Ishikawa (cell line): ENCODE results near the gene DNMT3A.

Experiments used
- CEBPB ChIP-seq: IDR thresholded peaks from 2 replicates; pipeline ENCODE4 v1.6.1; 2012
- CREB1 ChIP-seq: IDR thresholded peaks from 2 replicates; pipeline ENCODE4 v1.6.1; 2012; ENCODE audit warnings: low read depth
- EGR1 ChIP-seq: IDR thresholded peaks from 2 replicates; pipeline ENCODE4 v1.6.1; 2012
- EP300 ChIP-seq: IDR thresholded peaks from 2 replicates; pipeline ENCODE4 v1.6.1; 2012; ENCODE audit warnings: borderline replicate concordance
- FOXM1 ChIP-seq: IDR thresholded peaks from 2 replicates; pipeline ENCODE4 v1.6.1; 2012; ENCODE audit warnings: low read depth, borderline replicate concordance
- NFIC ChIP-seq: IDR thresholded peaks from 2 replicates; pipeline ENCODE4 v1.6.1; 2012
- RAD21 ChIP-seq: IDR thresholded peaks from 2 replicates; pipeline ENCODE4 v1.6.1; 2012; ENCODE audit warnings: low read depth
- TAF1 ChIP-seq: IDR thresholded peaks from 2 replicates; pipeline ENCODE4 v1.6.1; 2012; ENCODE audit warnings: low read depth, mild to moderate bottlenecking
- TCF12 ChIP-seq: IDR thresholded peaks from 2 replicates; pipeline ENCODE4 v1.6.1; 2012; ENCODE audit warnings: low read depth
- TEAD4 ChIP-seq: IDR thresholded peaks from 2 replicates; pipeline ENCODE4 v1.6.1; 2012
- YY1 ChIP-seq: IDR thresholded peaks from 2 replicates; pipeline ENCODE4 v1.6.1; 2012; ENCODE audit warnings: low read depth
- ZBTB7A ChIP-seq: IDR thresholded peaks from 2 replicates; pipeline ENCODE4 v1.6.1; 2012; ENCODE audit warnings: low read depth
- TF ChIP-seq, protein P1 (sequence below): IDR thresholded peaks from 2 replicates; pipeline ENCODE4 v1.6.1; 2012; ENCODE audit warnings: low read depth, mild to moderate bottlenecking
- TF ChIP-seq, protein P2 (sequence below): IDR thresholded peaks from 2 replicates; pipeline ENCODE4 v1.6.1; 2012
- TF ChIP-seq, protein P3 (sequence below): IDR thresholded peaks from 2 replicates; pipeline ENCODE4 v1.6.1; 2012

The DNMT3A gene

DNA sequence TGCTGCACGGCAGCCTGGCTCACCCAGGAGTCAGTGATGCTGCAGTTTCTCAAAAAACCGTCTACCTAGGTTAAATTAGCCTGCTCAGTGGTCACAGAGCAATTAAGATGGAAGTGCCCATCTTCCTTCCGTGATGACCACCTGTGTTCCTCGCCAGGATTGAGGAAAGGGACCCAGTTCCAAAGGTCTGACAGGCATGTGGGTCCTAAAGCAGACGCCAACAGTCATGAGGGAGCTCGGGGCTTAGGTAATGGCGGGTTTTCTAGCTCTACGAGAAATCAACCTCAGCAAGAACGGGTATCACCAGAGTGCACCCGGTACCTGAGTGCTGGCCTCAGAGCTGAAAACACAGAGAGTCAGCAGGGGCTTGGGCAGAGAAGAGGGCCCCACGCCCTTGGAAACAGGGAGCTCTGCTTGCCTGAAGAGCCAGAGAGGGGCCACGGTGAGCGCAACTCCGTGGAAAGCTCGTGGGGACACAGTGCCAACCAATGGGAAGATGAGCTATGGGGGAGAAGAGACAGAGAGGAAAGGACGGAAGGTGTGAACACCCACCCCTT, 34.3 kb upstream of the DNMT3A start:
- TF ChIP-seq TCF12, result no peak
- no peak for TF ChIP-seq YY1
- no peak for TF ChIP-seq TEAD4
- no peak for TF ChIP-seq EP300
- TF ChIP-seq TAF1, result no peak
- TF ChIP-seq EGR1, result no peak
- no peak for TF ChIP-seq CEBPB
- TF ChIP-seq CREB1, result no peak
- no peak for TF ChIP-seq ZBTB7A
- no peak for TF ChIP-seq NFIC
- TF ChIP-seq, protein P1, sequence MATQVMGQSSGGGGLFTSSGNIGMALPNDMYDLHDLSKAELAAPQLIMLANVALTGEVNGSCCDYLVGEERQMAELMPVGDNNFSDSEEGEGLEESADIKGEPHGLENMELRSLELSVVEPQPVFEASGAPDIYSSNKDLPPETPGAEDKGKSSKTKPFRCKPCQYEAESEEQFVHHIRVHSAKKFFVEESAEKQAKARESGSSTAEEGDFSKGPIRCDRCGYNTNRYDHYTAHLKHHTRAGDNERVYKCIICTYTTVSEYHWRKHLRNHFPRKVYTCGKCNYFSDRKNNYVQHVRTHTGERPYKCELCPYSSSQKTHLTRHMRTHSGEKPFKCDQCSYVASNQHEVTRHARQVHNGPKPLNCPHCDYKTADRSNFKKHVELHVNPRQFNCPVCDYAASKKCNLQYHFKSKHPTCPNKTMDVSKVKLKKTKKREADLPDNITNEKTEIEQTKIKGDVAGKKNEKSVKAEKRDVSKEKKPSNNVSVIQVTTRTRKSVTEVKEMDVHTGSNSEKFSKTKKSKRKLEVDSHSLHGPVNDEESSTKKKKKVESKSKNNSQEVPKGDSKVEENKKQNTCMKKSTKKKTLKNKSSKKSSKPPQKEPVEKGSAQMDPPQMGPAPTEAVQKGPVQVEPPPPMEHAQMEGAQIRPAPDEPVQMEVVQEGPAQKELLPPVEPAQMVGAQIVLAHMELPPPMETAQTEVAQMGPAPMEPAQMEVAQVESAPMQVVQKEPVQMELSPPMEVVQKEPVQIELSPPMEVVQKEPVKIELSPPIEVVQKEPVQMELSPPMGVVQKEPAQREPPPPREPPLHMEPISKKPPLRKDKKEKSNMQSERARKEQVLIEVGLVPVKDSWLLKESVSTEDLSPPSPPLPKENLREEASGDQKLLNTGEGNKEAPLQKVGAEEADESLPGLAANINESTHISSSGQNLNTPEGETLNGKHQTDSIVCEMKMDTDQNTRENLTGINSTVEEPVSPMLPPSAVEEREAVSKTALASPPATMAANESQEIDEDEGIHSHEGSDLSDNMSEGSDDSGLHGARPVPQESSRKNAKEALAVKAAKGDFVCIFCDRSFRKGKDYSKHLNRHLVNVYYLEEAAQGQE, result no peak
- TF ChIP-seq, protein P2, sequence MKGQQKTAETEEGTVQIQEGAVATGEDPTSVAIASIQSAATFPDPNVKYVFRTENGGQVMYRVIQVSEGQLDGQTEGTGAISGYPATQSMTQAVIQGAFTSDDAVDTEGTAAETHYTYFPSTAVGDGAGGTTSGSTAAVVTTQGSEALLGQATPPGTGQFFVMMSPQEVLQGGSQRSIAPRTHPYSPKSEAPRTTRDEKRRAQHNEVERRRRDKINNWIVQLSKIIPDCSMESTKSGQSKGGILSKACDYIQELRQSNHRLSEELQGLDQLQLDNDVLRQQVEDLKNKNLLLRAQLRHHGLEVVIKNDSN, result no peak
- TF ChIP-seq FOXM1, result no peak
- TF ChIP-seq RAD21, result no peak
- TF ChIP-seq, protein P3, sequence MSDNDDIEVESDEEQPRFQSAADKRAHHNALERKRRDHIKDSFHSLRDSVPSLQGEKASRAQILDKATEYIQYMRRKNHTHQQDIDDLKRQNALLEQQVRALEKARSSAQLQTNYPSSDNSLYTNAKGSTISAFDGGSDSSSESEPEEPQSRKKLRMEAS, result no peak

DNA sequence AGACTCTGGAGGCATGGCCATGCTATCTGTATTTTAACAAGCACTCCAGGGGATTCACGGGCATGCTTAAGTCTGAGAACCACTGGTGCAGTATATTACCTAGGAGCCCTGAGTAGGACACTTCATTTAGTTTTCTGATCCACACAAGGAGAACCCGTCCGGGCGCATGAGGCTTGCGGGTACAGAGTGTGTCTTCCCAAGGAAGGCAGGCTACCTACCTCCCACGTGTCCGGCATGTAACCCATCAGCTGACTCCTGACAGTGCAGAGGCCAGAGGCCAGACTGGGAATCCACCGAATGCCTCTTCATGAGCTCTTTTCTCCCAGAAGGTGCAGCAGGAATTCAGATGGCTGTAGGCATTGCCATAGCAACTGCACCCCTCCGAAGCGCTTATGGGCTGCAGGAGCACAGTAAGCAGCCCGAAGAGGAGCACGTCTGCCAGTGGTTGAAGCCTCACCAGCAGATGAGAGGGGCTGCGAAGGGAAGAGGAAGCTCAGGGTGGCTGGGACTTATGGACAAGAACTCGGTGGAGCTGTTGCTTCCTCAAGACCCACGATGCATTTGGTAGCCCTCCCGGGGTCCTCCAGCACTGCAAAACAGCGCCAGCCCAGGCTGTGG, 33.8 kb upstream of the DNMT3A start:
- TF ChIP-seq TAF1 (no peak), NFIC (no peak)

DNA sequence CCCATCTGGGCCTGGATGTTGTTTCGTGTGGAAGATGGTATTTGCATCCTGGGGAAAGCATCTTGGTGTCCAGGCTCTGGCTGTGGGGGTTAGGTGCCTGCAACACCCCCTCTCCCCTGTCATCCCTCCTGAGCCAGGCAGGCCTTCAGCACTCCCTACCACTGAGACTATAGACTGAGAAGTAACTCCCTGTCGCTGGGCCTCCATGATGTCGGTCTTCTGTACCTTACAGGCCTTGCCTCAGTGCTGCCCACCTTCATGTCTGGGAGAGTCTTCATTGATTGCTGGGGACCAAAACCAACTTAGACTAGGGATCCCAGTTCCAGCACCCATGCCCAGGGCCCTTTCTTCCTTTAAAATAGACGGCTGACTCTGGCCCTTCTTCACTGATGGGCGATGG, 33.1 kb upstream of the DNMT3A start:
- no peak for TF ChIP-seq EP300
- TF ChIP-seq NFIC, result no peak
- TF ChIP-seq FOXM1, result no peak
- TF ChIP-seq, protein P3, result no peak
- no peak for TF ChIP-seq TAF1
- TF ChIP-seq CREB1, result no peak
- TF ChIP-seq, protein P1, result no peak
- TF ChIP-seq ZBTB7A, result no peak
- no peak for TF ChIP-seq CEBPB
- no peak for TF ChIP-seq YY1

DNA sequence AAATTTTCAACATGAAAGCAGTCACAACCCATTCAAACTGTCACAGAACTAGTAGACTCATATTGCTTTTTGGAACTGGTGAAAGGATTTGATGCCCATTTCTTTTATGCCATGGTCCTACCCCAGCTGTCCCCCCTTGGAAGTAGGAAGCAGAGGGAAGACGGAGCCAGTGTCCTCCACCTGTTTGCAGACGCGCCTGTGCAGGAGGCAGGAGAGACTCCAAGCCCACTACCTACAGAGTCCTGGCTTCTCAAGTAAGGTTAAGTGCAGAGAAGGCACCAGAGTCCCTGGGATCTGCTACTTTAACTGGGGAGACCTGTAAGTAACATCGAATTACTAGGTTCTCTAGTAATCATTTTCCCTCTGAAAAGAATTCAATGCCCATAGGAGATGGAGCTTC, 32.7 kb upstream of the DNMT3A start:
- TF ChIP-seq, protein P1, result no peak
- TF ChIP-seq EP300 (no peak), EGR1 (no peak), CREB1 (no peak), TAF1 (no peak), YY1 (no peak), CEBPB (no peak), ZBTB7A (no peak), NFIC (no peak), TCF12 (no peak), TEAD4 (no peak), FOXM1 (no peak), RAD21 (no peak)
- TF ChIP-seq, protein P2, result no peak
- TF ChIP-seq, protein P3, result no peak
